K562 (cell line): ENCODE measurements around the gene GOLGA2. TPM values are rescaled to one million over a fixed set of nuclear protein-coding genes. Genes with fewer than 3 reads are reported as not detected.
A peak's percentile ranks its signal among the peaks of the same experiment; 100 is the strongest.

Source experiments
- ATAC-seq: fragments of 200-7000 bp; cut with Tn5 transposase; 3 replicates; pipeline ENCODE4 v1.9.1; 2020; ENCODE audit warnings: moderate library complexity
- BruUV-seq: library from RNA; stranded (reverse); fragments of 400-500 nt; replicated peaks from 2 replicates; lab custom pipeline; 2021; lab: Mats Ljungman, UMichigan
- CTCF ChIA-PET: fragments of 300-600 bp; formaldehyde crosslinking; extraction: SDS; loops from one replicate; lab custom pipeline; 2021; ENCODE audit warnings: low intra/inter-chr PET ratio; lab: Yijun Ruan, JAX
- POLR2A ChIA-PET: fragments of 300-600, 350-650 bp; sonication (Branson Sonifier 250); formaldehyde crosslinking; extraction: SDS; loops from one replicate; lab custom pipeline; 2021; ENCODE audit warnings: antibody characterized with exemption, inconsistent platforms; lab: Yijun Ruan, JAX
- DNase-seq, 4 experiments: peaks; one replicate each; pipeline versions ENCODE4 v3.0.0 to v3.0.0-alpha.2; 2011 to 2018; ENCODE audit warnings: low spot score in 3 of 4, mixed read lengths in 3 of 4; ENCODE audit errors: extremely low read depth in 1 of 4
- FAIRE-seq: peaks from 2 replicates; lab custom pipeline; 2011; peaks lifted over from hg19 to GRCh38; lab: Jason Lieb, UNC
- H2AFZ ChIP-seq: 2 replicates; pipeline ENCODE4 v1.6.0; 2011; ENCODE audit warnings: low read depth, low read length, control low read depth, inconsistent platforms
- H3K27ac ChIP-seq: fragments of 200-600 bp; 3 replicates; pipeline ENCODE4 v1.8.0; 2011; ENCODE audit warnings: low read depth, mild to moderate bottlenecking, control low read depth, inconsistent platforms, low read length, moderate library complexity, mixed read lengths; ENCODE audit errors: extremely low read depth
- H3K27me3 ChIP-seq, 2 experiments: fragments of 300-600 bp in 1 of 2; 2 replicates in 1 of 2; 3 replicates in 1 of 2; pipeline versions ENCODE4 v1.6.0 to v1.8.0; 2011; ENCODE audit warnings: inconsistent platforms in 2 of 2, low read length in 2 of 2, mild to moderate bottlenecking in 1 of 2, mixed read lengths in 1 of 2, moderate library complexity in 1 of 2; ENCODE audit not compliant: control insufficient read depth in 2 of 2, insufficient read depth in 2 of 2
- H3K36me3 ChIP-seq: fragments of 300-600 bp; 3 replicates; pipeline ENCODE4 v1.8.0; 2011; ENCODE audit warnings: mild to moderate bottlenecking, low read length, inconsistent platforms; ENCODE audit not compliant: control insufficient read depth, insufficient read depth
- H3K4me1 ChIP-seq, 2 experiments: fragments of 200-600 bp in 1 of 2; replicated peaks in 1 of 2; 2 replicates in 1 of 2; 3 replicates in 1 of 2; pipeline versions ENCODE4 v1.5.1 to v1.8.0; 2011; ENCODE audit warnings: inconsistent platforms in 2 of 2, low read length in 2 of 2, mild to moderate bottlenecking in 1 of 2, mixed read lengths in 1 of 2, moderate library complexity in 1 of 2; ENCODE audit not compliant: control insufficient read depth in 2 of 2, insufficient read depth in 2 of 2
- H3K4me2 ChIP-seq: 2 replicates; pipeline ENCODE4 v1.6.1; 2011; ENCODE audit warnings: low read length, control low read depth, inconsistent platforms, mixed read lengths; ENCODE audit not compliant: insufficient read depth
- H3K4me3 ChIP-seq: fragments of 200-600 bp; sonication (generic), shearing (Covaris generic); 2 replicates; pipeline ENCODE4 v1.5.1; 2016; ENCODE audit warnings: control low read depth, inconsistent platforms
- H3K79me2 ChIP-seq: fragments of 200-600 bp; 3 replicates; pipeline ENCODE4 v1.8.0; 2011; ENCODE audit warnings: low read length, inconsistent platforms; ENCODE audit not compliant: control insufficient read depth, insufficient read depth
- H3K9ac ChIP-seq, 2 experiments: 2 replicates each; pipeline versions ENCODE4 v1.6.0 to v1.6.1; 2011; ENCODE audit warnings: low read depth in 2 of 2, low read length in 2 of 2, control low read depth in 1 of 2, inconsistent platforms in 1 of 2, mild to moderate bottlenecking in 1 of 2, mixed read lengths in 1 of 2; ENCODE audit not compliant: insufficient read depth in 1 of 2
- H3K9me1 ChIP-seq: one replicate; pipeline ENCODE4 v1.6.0; 2011; ENCODE audit warnings: inconsistent platforms, mild to moderate bottlenecking, low read length, moderate library complexity; ENCODE audit not compliant: control insufficient read depth, insufficient read depth
- H3K9me3 ChIP-seq: replicated peaks from 2 replicates; pipeline ENCODE4 v1.5.1; 2011; ENCODE audit warnings: low read depth, low read length, inconsistent platforms; ENCODE audit not compliant: control insufficient read depth, insufficient read depth
- H4K20me1 ChIP-seq: replicated peaks from 2 replicates; pipeline ENCODE4 v1.6.1; 2011; ENCODE audit warnings: low read length, inconsistent platforms, mixed read lengths; ENCODE audit not compliant: control insufficient read depth, insufficient read depth
- BHLHE40 ChIP-seq: IDR thresholded peaks from 2 replicates; pipeline ENCODE4 v1.6.1; 2011; ENCODE audit warnings: low read length, improper control_type of control experiment
- CTBP1 ChIP-seq: fragments of 450-650 bp; IDR thresholded peaks from 2 replicates; pipeline ENCODE4 v1.6.1; 2016; ENCODE audit warnings: borderline replicate concordance
- DPF2 ChIP-seq: fragments of 450-650 bp; IDR thresholded peaks from 2 replicates; pipeline ENCODE4 v1.6.1; 2016
- ELF4 ChIP-seq: fragments of 450-650 bp; formaldehyde crosslinking; IDR thresholded peaks from 2 replicates; pipeline ENCODE4 v1.4.0; 2022; ENCODE audit warnings: missing genetic modification characterization
- HLTF ChIP-seq: fragments of 450-650 bp; IDR thresholded peaks from 2 replicates; pipeline ENCODE4 v1.6.1; 2016
- NFE2L1 ChIP-seq: fragments of 450-650 bp; IDR thresholded peaks from 2 replicates; pipeline ENCODE4 v1.6.1; 2016; ENCODE audit warnings: missing genetic modification characterization, low read depth, mild to moderate bottlenecking, missing compliant biosample characterization, moderate library complexity, borderline replicate concordance
- TRIM24 ChIP-seq, 2 experiments: fragments of 450-650 bp; IDR thresholded peaks; 2 replicates each; pipeline ENCODE4 v1.6.1; 2016
- TSC22D4 ChIP-seq: fragments of 450-650 bp; IDR thresholded peaks from 2 replicates; pipeline ENCODE4 v1.6.1; 2016; ENCODE audit warnings: missing genetic modification characterization, missing biosample characterization, control low read depth
- ZC3H8 ChIP-seq: fragments of 450-650 bp; IDR thresholded peaks from 2 replicates; pipeline ENCODE4 v1.6.1; 2017
- ZFP36 ChIP-seq: fragments of 150-350 bp; IDR thresholded peaks from 2 replicates; pipeline ENCODE4 v1.6.1; 2018; ENCODE audit warnings: low read length, low read depth; ENCODE audit not compliant: partially characterized antibody
- WGBS: fragments of 100-300 bp; shearing (Covaris generic); methylation state at CpG from one replicate; pipeline ENCODE4 v1.1.6; 2016; ENCODE audit warnings: low coverage, mixed read lengths; ENCODE audit not compliant: insufficient coverage; ENCODE audit errors: missing lambda C conversion rate; 5-methylcytosine and 5-hydroxymethylcytosine counted together
- in situ Hi-C: fragments of 300-500 bp; cut with MboI; formaldehyde crosslinking; loops from 4 replicates; pipeline ENCODE4 v1.15.0; 2018; ENCODE audit warnings: inconsistent platforms, mixed read lengths
- intact Hi-C: fragments of 100-400 bp; cut with micrococcal nuclease; formaldehyde crosslinking; loops from 2 replicates; pipeline ENCODE4 v1.14.2; 2022
- polyA plus RNA-seq, 8 experiments: library from polyadenylated mRNA; depleted of rRNA in 4 of 8; stranded (reverse) in 5 of 8; unstranded in 3 of 8; fragments of >200 nt; fragmentation: Nextera tagmentation in 2 of 8; fragmentation: Illumina TruSeq in 1 of 8; extraction: Ambion mirVana in 2 of 8; extraction: Trizol in 1 of 8; gene quantifications; 2 replicates each; pipeline versions ENCODE4 v1.2.1 to v1.2.3, GENCODE V29; 2011 to 2014; ENCODE audit warnings: inconsistent platforms in 1 of 8, missing spikeins in 1 of 8
- total RNA-seq, 7 experiments: library from RNA; depleted of rRNA in 6 of 7; stranded (reverse); fragments of >200 nt in 6 of 7; fragmentation: Illumina TruSeq in 2 of 7; extraction: Trizol in 2 of 7; gene quantifications; 2 replicates each; pipeline versions ENCODE4 v1.2.1 to v1.2.3, GENCODE V29; 2011 to 2021; ENCODE audit warnings: low replicate concordance in 1 of 7
- TF ChIP-seq, protein P1 (sequence below): fragments of 250-450 bp; sonication (Bioruptor Pico); IDR thresholded peaks from 2 replicates; pipeline ENCODE4 v1.9.0; 2021; ENCODE audit warnings: mild to moderate bottlenecking, inconsistent platforms
- TF ChIP-seq, protein P2 (sequence below): fragments of 450-650 bp; IDR thresholded peaks from 2 replicates; pipeline ENCODE4 v1.6.1; 2017; ENCODE audit warnings: antibody characterized with exemption, mild to moderate bottlenecking
- TF ChIP-seq, protein P3 (sequence below): fragments of 450-650 bp; formaldehyde crosslinking; IDR thresholded peaks from 2 replicates; pipeline ENCODE4 v1.4.0; 2020; ENCODE audit warnings: mild to moderate bottlenecking, mixed read lengths

GOLGA2 gene
- total and polyA plus RNA-seq, 9 of the 15 experiments (the other 6 are each of a cell fraction or from before 2014, with no cell fraction given): 15.7 to 138 (median 76.0) TPM

DNA sequence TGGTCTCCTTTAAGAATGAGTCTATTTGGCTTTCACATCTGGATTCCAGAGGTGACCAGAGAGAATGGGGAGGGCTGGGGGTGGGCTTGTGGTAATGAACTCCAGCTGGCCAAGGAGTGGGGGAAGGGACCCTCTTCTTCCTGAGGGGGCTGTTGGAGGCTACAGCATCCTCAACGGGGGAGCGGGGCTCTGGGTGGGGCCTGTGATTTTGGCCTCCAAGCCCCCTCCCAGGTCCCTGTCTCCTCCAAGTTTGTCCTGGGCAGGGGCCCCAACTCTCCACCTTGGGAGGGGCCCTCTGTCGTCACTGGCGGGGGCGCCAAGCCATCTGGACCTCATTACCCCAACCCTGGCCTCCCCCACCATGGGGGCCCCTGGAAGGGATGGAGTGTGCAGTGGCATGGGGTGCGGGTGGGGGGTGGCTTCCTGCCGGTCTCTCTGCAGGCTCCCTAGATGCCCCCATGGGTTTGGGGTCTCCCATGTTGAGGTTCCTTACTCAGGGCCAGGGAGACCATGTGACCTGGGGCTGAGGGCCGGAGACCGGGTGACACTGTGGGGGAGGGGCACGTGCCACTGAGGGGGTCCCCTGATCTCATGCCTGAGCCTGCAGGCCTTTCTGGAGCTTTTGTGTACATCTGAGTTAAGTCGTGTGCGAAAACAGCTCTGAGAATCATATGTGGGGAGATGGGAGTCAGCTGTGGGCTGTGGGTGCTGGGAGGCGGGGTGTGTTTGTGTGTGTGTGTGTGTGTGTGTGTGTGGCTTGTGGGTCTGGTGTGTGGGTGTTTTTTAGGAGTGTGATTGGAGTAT, 32.4 kb downstream of the GOLGA2 start:
- Histone ChIP-seq H3K27me3 (no peaks in the 10 kb centered on the region), H3K4me2 (no peak overlapping the region), H4K20me1 (no peaks in the 10 kb centered on the region), H3K9me1 (no peaks in the 10 kb centered on the region), H2AFZ (no peak overlapping the region), H3K27ac (no peak overlapping the region), H3K36me3 (no peaks in the 10 kb centered on the region), H3K9ac (peak overlapping the region in 1 of 2 experiments; percentile 59; a peak in 2 of 4 replicates), H3K4me3 (no peak overlapping the region), H3K9me3 (no peaks in the 10 kb centered on the region)
- ATAC-seq (no peak), DNase-seq (peak in 2 of 4 experiments; percentile 48 to 50), FAIRE-seq (no peak)
- no TSS peak for BruUV-seq
- WGBS: 36% methylated on average over 13 of the region's 13 CpGs
- in situ Hi-C loops (loop anchor here (10.0 kb wide), 1 partner anchor 451 kb away; no protein-coding TSS in a partner anchor), intact Hi-C loops (no loop called here)
- ChIA-PET POLR2A (interaction anchor here (0.6 to 1.4 kb wide), 3 partner anchors 10 to 57 kb away, joined by 3 read pairs; no protein-coding TSS in a partner anchor), CTCF (no interaction called here)
- 0 out of 2 replicates have a peak, but pooled peaks have one; percentile 38 for TF ChIP-seq HLTF
- peak; percentile 41; the same call in 1 of the 2 replicates for TF ChIP-seq ELF4 (CRISPR knock-in tag)
- TF ChIP-seq ZC3H8: no peak
- 0 out of 4 replicates have a peak, but pooled peaks of 1 of the 2 experiments have one; percentile 21 for TF ChIP-seq TRIM24 (IDR thresholded peaks at IDR 0.05)
- TF ChIP-seq, protein P1, sequence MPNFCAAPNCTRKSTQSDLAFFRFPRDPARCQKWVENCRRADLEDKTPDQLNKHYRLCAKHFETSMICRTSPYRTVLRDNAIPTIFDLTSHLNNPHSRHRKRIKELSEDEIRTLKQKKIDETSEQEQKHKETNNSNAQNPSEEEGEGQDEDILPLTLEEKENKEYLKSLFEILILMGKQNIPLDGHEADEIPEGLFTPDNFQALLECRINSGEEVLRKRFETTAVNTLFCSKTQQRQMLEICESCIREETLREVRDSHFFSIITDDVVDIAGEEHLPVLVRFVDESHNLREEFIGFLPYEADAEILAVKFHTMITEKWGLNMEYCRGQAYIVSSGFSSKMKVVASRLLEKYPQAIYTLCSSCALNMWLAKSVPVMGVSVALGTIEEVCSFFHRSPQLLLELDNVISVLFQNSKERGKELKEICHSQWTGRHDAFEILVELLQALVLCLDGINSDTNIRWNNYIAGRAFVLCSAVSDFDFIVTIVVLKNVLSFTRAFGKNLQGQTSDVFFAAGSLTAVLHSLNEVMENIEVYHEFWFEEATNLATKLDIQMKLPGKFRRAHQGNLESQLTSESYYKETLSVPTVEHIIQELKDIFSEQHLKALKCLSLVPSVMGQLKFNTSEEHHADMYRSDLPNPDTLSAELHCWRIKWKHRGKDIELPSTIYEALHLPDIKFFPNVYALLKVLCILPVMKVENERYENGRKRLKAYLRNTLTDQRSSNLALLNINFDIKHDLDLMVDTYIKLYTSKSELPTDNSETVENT (CRISPR knock-in tag): no peak
- TF ChIP-seq BHLHE40: peak; percentile 56
- TF ChIP-seq, protein P2, sequence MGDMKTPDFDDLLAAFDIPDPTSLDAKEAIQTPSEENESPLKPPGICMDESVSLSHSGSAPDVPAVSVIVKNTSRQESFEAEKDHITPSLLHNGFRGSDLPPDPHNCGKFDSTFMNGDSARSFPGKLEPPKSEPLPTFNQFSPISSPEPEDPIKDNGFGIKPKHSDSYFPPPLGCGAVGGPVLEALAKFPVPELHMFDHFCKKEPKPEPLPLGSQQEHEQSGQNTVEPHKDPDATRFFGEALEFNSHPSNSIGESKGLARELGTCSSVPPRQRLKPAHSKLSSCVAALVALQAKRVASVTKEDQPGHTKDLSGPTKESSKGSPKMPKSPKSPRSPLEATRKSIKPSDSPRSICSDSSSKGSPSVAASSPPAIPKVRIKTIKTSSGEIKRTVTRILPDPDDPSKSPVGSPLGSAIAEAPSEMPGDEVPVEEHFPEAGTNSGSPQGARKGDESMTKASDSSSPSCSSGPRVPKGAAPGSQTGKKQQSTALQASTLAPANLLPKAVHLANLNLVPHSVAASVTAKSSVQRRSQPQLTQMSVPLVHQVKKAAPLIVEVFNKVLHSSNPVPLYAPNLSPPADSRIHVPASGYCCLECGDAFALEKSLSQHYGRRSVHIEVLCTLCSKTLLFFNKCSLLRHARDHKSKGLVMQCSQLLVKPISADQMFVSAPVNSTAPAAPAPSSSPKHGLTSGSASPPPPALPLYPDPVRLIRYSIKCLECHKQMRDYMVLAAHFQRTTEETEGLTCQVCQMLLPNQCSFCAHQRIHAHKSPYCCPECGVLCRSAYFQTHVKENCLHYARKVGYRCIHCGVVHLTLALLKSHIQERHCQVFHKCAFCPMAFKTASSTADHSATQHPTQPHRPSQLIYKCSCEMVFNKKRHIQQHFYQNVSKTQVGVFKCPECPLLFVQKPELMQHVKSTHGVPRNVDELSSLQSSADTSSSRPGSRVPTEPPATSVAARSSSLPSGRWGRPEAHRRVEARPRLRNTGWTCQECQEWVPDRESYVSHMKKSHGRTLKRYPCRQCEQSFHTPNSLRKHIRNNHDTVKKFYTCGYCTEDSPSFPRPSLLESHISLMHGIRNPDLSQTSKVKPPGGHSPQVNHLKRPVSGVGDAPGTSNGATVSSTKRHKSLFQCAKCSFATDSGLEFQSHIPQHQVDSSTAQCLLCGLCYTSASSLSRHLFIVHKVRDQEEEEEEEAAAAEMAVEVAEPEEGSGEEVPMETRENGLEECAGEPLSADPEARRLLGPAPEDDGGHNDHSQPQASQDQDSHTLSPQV: no peak
- TF ChIP-seq CTBP1: no peak
- no peak for TF ChIP-seq NFE2L1 (tag)
- peak; percentile 45; the same call in 1 of the 2 replicates for TF ChIP-seq DPF2
- no peak for TF ChIP-seq ZFP36
- TF ChIP-seq, protein P3, sequence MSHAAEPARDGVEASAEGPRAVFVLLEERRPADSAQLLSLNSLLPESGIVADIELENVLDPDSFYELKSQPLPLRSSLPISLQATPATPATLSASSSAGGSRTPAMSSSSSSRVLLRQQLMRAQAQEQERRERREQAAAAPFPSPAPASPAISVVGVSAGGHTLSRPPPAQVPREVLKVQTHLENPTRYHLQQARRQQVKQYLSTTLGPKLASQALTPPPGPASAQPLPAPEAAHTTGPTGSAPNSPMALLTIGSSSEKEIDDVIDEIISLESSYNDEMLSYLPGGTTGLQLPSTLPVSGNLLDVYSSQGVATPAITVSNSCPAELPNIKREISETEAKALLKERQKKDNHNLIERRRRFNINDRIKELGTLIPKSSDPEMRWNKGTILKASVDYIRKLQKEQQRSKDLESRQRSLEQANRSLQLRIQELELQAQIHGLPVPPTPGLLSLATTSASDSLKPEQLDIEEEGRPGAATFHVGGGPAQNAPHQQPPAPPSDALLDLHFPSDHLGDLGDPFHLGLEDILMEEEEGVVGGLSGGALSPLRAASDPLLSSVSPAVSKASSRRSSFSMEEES (CRISPR knock-in tag): peak; percentile 27; the same call in 1 of the 2 replicates
- TF ChIP-seq TSC22D4 (tag): peak; percentile 74; the same call in 1 of the 2 replicates
- TF ChIP-seq, all 486 proteins: peak for 7
- peaks cover 23 to 46% of the 10 kb centered on the region in 2 experiments for H3K4me1 ChIP-seq
- no peaks in the 10 kb centered on the region for H3K79me2 ChIP-seq
